Calu3 (cell line): ENCODE data around the gene ABLIM2. TPM values are rescaled to one million over a fixed set of nuclear protein-coding genes. Genes with fewer than 3 reads are reported as not detected.

Experiments
- BruUV-seq: library from RNA; stranded (reverse); fragments of 400-500 nt; replicated peaks from 2 replicates; lab custom pipeline; 2021; lab: Mats Ljungman, UMichigan
- CTCF ChIA-PET: fragments of 300-600 bp; sonication (Branson Sonifier 250); formaldehyde crosslinking; loops from one replicate; lab custom pipeline; 2022; ENCODE audit warnings: antibody characterized with exemption; lab: Charles Lee
- DNase-seq: peaks from one replicate; pipeline ENCODE4 v3.0.0; 2022
- H3K27ac Mint-ChIP-seq: one replicate; pipeline ENCODE4 v1.8.0; 2022; ENCODE audit warnings: mixed read lengths; ENCODE audit not compliant: unreplicated experiment
- H3K27me3 Mint-ChIP-seq: one replicate; pipeline ENCODE4 v1.8.0; 2022; ENCODE audit warnings: mixed read lengths; ENCODE audit not compliant: unreplicated experiment
- H3K36me3 Mint-ChIP-seq: one replicate; pipeline ENCODE4 v1.8.0; 2022; ENCODE audit warnings: mild to moderate bottlenecking, moderate library complexity, mixed read lengths; ENCODE audit not compliant: insufficient read depth, unreplicated experiment
- H3K4me1 Mint-ChIP-seq: one replicate; pipeline ENCODE4 v1.8.0; 2022; ENCODE audit warnings: mild to moderate bottlenecking, low read depth, mixed read lengths; ENCODE audit not compliant: unreplicated experiment
- H3K4me3 Mint-ChIP-seq: one replicate; pipeline ENCODE4 v1.8.0; 2022; ENCODE audit warnings: mild to moderate bottlenecking, low read depth, moderate library complexity, mixed read lengths; ENCODE audit not compliant: unreplicated experiment
- H3K9me3 Mint-ChIP-seq: one replicate; pipeline ENCODE4 v1.8.0; 2022; ENCODE audit warnings: low read depth, mixed read lengths; ENCODE audit not compliant: unreplicated experiment
- intact Hi-C: fragments of 100-400 bp; cut with micrococcal nuclease; formaldehyde crosslinking; loops from one replicate; pipeline ENCODE4 v1.10.0; 2022; ENCODE audit not compliant: unreplicated experiment
- total RNA-seq: library from RNA; stranded (reverse); gene quantifications from 2 replicates; pipeline ENCODE4 v1.2.3, GENCODE V29; 2022
- TF ChIP-seq, protein P1 (sequence below): fragments of 200-600 bp; IDR thresholded peaks from one replicate; pipeline ENCODE4 v1.8.0; 2022; ENCODE audit warnings: antibody characterized with exemption; ENCODE audit not compliant: unreplicated experiment

Gene ABLIM2
- total RNA-seq, 1 experiment from 2014 or later = 1.0 TPM

DNA sequence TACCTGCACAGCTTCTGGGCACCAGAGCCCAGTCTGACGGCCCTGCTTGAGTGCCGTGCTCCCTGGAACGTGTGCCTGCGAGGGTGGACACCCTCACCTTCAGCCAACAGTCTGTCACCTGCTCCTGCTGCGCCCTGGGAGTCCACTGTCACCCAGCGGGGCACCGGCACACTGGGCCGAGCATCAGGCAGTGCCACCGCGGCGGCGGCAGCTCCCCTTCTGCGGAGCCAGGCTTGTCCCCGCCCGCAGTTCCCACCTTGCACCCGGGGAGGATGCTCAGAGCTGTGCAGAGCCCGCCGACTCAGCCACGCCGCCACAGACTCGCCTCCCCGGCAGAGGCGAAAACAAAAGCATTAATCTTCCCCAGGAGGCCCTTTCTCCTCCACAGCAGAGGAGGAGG lies 86.8 kb downstream of the ABLIM2 start:
- H3K4me1 Mint-ChIP-seq = no peaks in the 10 kb centered on the region

DNA sequence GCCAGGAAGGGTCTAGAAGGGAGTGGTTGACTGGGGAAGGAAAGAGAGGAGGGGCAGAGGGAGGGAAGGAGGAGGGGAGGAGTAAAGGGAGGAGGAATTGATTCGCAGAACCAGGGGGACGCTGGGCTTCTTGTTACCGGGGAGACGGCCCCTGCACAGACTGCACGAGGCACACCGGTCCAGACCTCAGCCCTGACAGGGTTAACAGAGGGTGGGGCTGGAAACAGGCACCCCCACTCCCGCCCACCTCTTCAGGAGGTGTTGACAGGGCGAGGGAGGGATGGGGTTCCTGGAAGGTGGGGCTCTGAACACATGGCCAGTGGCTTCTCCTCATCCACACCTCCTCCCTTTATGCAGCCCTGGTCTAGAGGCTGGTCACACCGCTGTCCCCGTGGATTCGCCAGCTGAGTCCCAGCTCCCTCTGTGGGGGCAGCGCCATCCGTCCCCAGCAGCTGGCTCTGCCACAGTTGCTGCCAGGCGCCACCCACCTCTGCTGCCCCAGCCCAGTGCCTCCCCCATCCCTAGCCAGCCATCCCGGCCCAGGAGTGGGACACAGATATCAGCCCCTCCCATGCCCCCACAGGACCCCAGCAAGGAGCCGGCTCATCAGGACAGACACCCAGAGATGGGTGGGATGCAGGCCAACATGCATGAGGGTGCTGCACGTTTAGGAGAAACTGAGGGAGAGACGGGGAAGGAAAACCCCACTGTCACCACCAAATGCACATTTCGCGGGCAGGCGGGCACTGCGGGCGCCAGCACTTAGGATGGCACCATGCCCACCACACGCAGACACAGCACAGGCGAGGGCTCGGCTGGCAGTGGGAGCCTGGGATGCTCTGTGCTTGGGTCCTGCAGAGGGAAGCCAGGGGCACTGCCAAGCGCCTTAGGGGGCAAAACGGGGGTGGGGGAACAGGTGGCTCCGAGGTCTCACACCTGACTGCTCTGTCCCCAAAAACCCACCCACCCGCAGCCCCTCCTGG lies 87.6 kb downstream of the ABLIM2 start:
- TF ChIP-seq, protein P1, sequence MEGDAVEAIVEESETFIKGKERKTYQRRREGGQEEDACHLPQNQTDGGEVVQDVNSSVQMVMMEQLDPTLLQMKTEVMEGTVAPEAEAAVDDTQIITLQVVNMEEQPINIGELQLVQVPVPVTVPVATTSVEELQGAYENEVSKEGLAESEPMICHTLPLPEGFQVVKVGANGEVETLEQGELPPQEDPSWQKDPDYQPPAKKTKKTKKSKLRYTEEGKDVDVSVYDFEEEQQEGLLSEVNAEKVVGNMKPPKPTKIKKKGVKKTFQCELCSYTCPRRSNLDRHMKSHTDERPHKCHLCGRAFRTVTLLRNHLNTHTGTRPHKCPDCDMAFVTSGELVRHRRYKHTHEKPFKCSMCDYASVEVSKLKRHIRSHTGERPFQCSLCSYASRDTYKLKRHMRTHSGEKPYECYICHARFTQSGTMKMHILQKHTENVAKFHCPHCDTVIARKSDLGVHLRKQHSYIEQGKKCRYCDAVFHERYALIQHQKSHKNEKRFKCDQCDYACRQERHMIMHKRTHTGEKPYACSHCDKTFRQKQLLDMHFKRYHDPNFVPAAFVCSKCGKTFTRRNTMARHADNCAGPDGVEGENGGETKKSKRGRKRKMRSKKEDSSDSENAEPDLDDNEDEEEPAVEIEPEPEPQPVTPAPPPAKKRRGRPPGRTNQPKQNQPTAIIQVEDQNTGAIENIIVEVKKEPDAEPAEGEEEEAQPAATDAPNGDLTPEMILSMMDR = no peak
- Mint-ChIP-seq H3K27ac (no peak overlapping the region), H3K9me3 (no peaks in the 10 kb centered on the region), H3K4me1 (no peaks in the 10 kb centered on the region), H3K4me3 (no peak overlapping the region), H3K27me3 (peaks cover 25% of the 10 kb centered on the region), H3K36me3 (no peaks in the 10 kb centered on the region)
- DNase-seq = no peak
- no TSS peak for BruUV-seq
- CTCF ChIA-PET = no interaction called here
- intact Hi-C loops = no loop called here

More for the DNA sequence above, 86.8 kb downstream of the ABLIM2 start:
- Mint-ChIP-seq H3K36me3 (no peaks in the 10 kb centered on the region), H3K27ac (no peak overlapping the region), H3K9me3 (no peaks in the 10 kb centered on the region), H3K4me3 (no peak overlapping the region), H3K27me3 (peaks cover 25% of the 10 kb centered on the region)
- TF ChIP-seq, protein P1 = no peak
- CTCF ChIA-PET = no interaction called here
- no TSS peak for BruUV-seq
- DNase-seq = no peak
- intact Hi-C loops = no loop called here

DNA sequence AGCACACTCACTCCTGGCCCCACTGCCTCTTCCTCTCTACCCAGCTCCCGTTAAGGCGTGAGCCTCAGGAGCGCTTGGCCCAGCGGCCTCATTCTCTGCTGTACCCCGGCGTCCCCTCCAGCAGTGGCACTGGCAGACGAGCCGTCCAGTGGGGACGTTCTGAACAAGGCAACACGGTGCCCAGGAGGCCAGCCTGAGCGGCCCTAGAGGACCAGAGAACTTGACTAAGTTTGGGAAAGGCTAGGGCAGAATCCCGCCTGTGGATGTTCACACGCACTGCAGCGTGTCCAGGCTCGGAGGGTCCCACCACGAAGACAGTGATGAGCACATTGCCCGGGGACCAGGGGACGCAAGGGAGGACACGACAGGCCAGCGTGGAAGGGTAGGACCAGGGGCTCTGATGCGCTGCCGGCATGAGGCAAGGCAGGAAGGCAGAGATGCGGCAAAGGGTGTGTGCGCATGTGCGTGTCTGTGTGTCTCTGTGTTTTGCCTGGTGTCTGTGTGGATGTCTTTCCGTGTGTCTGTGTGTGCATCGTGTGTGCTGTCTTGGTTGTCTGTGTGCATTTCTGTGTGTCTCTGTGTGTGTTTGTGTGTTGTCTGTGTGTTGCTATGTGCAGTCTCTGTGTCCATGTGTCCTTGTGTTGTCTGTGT lies 89.4 kb downstream of the ABLIM2 start:
- Mint-ChIP-seq H3K27ac (no peak overlapping the region), H3K36me3 (no peaks in the 10 kb centered on the region)
- intact Hi-C loops = no loop called here

More for the DNA sequence above, 89.4 kb downstream of the ABLIM2 start:
- CTCF ChIA-PET = no interaction called here
- peaks cover 14% of the 10 kb centered on the region for H3K27me3 Mint-ChIP-seq
- no peak overlapping the region for H3K4me3 Mint-ChIP-seq
- H3K4me1 Mint-ChIP-seq = no peaks in the 10 kb centered on the region
- DNase-seq = no peak
- no TSS peak for BruUV-seq
- TF ChIP-seq, protein P1 = no peak
- H3K9me3 Mint-ChIP-seq = peaks cover 3% of the 10 kb centered on the region
